ENCODE results near the gene RNF144B.

DNA sequence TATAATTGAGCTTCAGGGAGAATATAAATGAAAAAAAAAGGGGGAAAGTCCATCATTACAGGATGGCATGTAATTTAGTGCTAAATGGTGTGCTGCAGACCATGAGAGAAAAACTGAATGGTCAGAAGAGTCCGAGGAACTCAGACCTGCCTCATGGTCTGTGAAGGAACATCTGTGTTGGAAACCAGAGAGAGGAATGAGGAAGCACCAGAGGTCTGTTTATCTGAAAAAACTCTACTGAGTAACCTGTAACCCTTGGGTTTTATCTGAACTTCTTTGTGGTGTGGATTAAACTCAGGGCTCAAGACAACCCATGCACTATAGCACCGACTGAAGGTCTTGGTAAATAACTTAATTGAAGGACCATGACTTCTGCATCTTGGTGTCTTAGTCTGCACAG, 108.1 kb downstream of the RNF144B start:
- TF ChIP-seq CTCF (IDR thresholded peaks at IDR 0.05; ENCODE audit: low read depth, low read length, poor library complexity, severe bottlenecking), result no peak
- no peak for TF ChIP-seq EZH2phosphoT487 (IDR thresholded peaks at IDR 0.05; ENCODE audit: borderline replicate concordance, low read length)
